ENCODE results near the gene TLK2.
A peak's percentile ranks its signal among the peaks of the same experiment; 100 is the strongest.
"Not testable (repeated sequence)": the region's sequence is repeated elsewhere in the genome, so short reads cannot be mapped to it uniquely, and the experiment has no call there.

Gene TLK2

DNA sequence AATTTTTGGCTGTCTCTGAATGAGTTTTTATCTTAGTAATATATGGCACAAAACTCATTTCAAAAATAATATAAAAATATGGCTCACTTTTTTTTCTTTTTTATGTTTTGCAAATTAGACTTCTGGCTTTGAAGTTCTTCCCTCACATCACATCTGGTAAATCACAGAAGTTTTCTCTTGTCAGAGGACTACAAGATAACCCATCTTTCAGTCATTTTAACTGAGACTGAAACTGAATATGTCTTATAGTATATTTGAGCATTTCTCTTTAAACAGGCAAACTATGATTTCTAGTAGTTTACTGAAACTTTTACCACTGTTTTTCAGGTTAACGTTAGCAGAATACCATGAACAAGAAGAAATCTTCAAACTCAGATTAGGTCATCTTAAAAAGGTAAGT is 97.8 kb downstream of the TLK2 start:
- no peak overlapping the region for H3K4me3 ChIP-seq (replicated peaks in 1 of 2; ENCODE audit: low read depth in 2 of 2, low read length in 2 of 2)
- TF ChIP-seq, protein P1, sequence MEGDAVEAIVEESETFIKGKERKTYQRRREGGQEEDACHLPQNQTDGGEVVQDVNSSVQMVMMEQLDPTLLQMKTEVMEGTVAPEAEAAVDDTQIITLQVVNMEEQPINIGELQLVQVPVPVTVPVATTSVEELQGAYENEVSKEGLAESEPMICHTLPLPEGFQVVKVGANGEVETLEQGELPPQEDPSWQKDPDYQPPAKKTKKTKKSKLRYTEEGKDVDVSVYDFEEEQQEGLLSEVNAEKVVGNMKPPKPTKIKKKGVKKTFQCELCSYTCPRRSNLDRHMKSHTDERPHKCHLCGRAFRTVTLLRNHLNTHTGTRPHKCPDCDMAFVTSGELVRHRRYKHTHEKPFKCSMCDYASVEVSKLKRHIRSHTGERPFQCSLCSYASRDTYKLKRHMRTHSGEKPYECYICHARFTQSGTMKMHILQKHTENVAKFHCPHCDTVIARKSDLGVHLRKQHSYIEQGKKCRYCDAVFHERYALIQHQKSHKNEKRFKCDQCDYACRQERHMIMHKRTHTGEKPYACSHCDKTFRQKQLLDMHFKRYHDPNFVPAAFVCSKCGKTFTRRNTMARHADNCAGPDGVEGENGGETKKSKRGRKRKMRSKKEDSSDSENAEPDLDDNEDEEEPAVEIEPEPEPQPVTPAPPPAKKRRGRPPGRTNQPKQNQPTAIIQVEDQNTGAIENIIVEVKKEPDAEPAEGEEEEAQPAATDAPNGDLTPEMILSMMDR (IDR thresholded peaks at IDR 0.05; ENCODE audit: low read depth, low read length): no peak
- DNase-seq (ENCODE audit: low read depth in 2 of 2): no peak

DNA sequence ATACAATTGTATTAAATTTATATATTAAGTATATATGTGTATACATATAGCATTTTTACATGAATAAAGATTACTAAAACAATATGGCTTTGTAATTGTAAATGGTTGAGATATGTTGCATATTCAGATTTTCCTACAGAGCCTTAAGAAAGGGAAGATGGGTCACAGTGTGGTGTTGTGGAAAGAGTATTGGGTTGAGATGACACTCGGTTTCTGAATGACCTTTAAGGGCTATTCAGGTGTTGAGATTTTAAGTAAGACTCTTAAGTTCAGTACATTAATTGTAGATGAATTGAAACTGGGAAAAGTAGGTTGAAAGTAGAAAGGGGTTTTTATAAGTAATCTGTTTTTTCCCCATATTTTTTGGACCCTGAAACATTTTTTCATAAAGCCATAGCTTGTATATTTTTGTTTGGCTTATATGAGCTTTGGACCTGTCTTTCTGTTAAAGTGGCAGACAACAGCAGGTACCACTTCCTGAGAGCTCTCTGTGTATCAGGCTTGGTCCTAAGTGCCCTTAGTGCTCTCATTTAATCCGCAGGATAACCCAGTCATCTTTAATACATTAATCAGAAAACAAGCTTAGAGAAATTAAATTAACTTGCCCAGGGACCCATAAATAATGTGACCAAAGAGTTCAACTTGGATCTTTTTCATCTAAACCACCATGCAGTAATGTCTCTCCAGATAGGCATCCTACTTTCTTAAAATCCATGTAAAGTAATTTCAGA is 100.3 kb downstream of the TLK2 start:
- DNase-seq (ENCODE audit: low read depth in 2 of 2): no peak
- H3K4me3 ChIP-seq (replicated peaks in 1 of 2; ENCODE audit: low read depth in 2 of 2, low read length in 2 of 2): no peak overlapping the region
- TF ChIP-seq, protein P1 (IDR thresholded peaks at IDR 0.05; ENCODE audit: low read depth, low read length): no peak

DNA sequence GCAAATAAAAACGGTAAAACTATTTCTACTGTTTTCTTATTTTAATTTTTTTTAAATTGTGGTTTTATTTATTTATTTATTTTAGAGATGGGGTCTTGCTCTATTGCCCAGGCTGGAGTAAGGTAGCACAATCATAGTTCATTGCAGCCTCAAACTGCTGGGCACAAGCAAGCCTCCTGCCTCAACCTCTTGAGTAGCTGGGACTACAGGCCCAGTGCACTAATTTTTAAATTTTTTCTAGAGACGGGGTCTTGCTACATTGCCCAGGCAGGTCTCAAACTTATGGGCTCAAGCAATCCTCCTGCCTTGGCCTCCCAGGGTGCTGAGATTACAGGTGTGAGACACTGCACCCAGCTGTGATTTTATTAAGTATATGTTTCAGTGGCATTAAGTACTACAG is 102.3 kb downstream of the TLK2 start:
- no peak for DNase-seq (ENCODE audit: low read depth in 2 of 2)
- TF ChIP-seq, protein P1 (IDR thresholded peaks at IDR 0.05; ENCODE audit: low read depth, low read length): no peak

DNA sequence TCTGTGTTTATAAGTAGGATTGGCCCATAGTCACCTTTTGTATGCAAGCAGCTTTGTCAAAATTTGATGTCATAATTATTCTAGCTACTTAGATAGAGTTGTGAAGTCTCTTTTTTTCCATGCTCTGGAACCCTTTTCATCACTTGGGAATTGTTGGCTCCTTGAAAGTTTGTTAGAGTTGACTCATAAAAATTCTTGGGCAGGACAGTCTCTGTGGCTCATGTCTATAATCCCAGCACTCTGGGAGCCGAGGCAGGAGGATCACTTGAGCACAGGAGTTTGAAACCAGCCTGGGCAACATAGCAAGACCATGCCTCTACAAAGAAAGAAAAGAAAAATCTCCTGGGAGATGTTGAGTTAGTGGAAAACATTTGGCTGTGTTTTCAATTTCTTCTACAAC is 103.1 kb downstream of the TLK2 start:
- no peak overlapping the region for H3K4me3 ChIP-seq (replicated peaks in 1 of 2; ENCODE audit: low read depth in 2 of 2, low read length in 2 of 2)
- TF ChIP-seq, protein P1 (IDR thresholded peaks at IDR 0.05; ENCODE audit: low read depth, low read length): no peak
- DNase-seq (ENCODE audit: low read depth in 2 of 2): peak in 1 of 2 donors; percentile 37

More for the DNA sequence above, 102.3 kb downstream of the TLK2 start:
- no peak overlapping the region for H3K4me3 ChIP-seq (replicated peaks in 1 of 2; ENCODE audit: low read depth in 2 of 2, low read length in 2 of 2)

DNA sequence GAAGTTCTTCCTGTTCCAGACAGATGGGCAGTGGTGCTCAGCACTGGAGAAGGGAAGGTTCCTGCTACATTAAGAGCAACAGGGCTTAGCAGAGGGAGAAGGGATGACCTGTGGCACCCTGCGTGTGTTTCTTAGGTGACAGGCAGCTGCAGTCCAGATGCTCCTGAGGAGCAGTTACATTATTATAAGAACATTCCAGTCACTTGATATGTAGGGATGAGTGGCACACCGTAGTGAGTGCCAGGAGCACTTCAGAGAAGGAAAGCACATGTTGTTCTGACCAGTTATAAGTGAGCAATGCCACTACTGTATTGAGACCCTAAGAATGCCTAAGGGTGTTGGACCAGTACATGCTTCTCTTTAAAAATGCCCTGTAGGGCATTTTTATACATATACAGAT is 108.9 kb downstream of the TLK2 start:
- no peak overlapping the region for H3K4me3 ChIP-seq (replicated peaks in 1 of 2; ENCODE audit: low read depth in 2 of 2, low read length in 2 of 2)
- DNase-seq (ENCODE audit: low read depth in 2 of 2): no peak
- TF ChIP-seq, protein P1 (IDR thresholded peaks at IDR 0.05; ENCODE audit: low read depth, low read length): no peak

DNA sequence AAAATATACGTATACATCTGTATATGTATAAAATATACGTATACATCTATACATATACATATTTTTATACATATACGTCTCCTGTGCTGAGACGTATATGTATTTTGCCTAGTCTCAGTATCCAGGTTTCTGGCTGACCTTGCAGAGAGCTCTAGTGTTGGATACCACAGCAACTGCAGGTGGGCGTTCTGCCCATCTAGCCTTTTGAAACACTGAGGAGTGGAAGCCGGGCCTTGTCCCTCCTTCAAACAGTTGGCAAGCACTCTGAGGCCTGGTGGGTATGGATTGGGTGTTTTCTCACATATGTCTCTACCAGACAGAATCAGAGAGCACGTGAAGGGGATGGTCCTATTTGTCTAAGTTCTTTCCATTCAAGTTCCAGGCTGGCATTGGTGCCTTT is 109.5 kb downstream of the TLK2 start:
- DNase-seq (ENCODE audit: low read depth in 2 of 2): no peak
- H3K4me3 ChIP-seq (replicated peaks in 1 of 2; ENCODE audit: low read depth in 2 of 2, low read length in 2 of 2): no peak overlapping the region
- TF ChIP-seq, protein P1 (IDR thresholded peaks at IDR 0.05; ENCODE audit: low read depth, low read length): no peak

DNA sequence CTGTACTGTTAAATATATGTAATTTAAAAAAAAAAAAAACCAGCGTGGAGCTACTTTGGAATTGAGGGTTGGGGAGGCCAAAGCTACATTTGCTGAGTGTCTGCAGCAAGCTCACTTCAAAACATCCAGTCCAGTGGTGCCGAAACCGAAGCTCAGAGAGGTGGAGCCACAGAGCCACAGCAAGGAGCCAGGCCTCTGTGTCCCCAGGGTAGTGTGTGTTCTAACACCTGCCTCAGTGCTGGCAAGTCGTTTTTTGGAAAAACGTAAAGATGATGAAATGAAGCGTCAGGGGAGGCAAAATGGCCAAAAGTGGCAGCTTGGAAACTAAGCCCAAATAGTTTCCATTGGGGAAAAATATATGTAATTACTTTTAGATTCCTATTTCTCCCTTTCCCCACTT is 112.7 kb downstream of the TLK2 start:
- no peak overlapping the region for H3K4me3 ChIP-seq (replicated peaks in 1 of 2; ENCODE audit: low read depth in 2 of 2, low read length in 2 of 2)
- TF ChIP-seq, protein P1 (IDR thresholded peaks at IDR 0.05; ENCODE audit: low read depth, low read length): no peak
- no peak for DNase-seq (ENCODE audit: low read depth in 2 of 2)

DNA sequence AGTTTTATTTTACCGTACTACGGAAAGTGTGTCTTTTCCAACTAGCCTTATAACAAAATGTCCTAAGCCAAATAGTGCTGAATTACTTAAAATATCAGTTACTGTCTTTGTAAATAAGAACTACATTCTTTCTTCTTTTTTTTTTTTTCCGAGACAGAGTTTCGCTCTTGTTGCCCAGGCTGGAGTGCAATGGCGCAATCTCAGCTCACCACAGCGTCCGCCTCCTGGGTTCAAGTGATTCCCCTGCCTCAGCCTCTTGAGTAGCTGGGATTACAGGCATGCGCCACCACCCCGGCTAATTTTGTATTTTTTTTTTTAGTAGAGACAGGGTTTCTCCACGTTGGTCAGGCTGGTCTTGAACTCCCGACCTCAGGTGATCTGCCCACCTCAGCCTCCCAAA is 113.2 kb downstream of the TLK2 start:
- not testable (repeated sequence) for H3K4me3 ChIP-seq (replicated peaks in 1 of 2; ENCODE audit: low read depth in 2 of 2, low read length in 2 of 2); DNase-seq (ENCODE audit: low read depth in 2 of 2)
